Adrenal gland (tissue), 5 donors: ENCODE measurements around the gene PARP12.

Experiments used
- CTCF ChIP-seq, 6 experiments: fragments of 450-650 bp in 4 of 6; fragments of 200-600 bp in 2 of 6; sonication (generic) in 1 of 6; IDR thresholded peaks; 1 replicate in 5 of 6; 2 replicates in 1 of 6; pipeline versions ENCODE4 v1.5.1 to v1.8.0; 2016 to 2021; ENCODE audit warnings: antibody characterized with exemption in 6 of 6, mild to moderate bottlenecking in 2 of 6, moderate library complexity in 1 of 6
- POLR2A ChIP-seq, 2 donors: fragments of 450-650 bp; IDR thresholded peaks; one replicate each; pipeline ENCODE4 v1.6.1; 2017; ENCODE audit warnings: antibody characterized with exemption in 2 of 2, mild to moderate bottlenecking in 2 of 2, moderate library complexity in 1 of 2
- donor health status: DM: no; HTN: no; CAD: no.

GRCh38 chr7:140014123-140014522 lies 48.6 kb downstream of the PARP12 start:
- TF ChIP-seq CTCF (IDR thresholded peaks at IDR 0.05), result no peak
- TF ChIP-seq POLR2A (IDR thresholded peaks at IDR 0.05), result no peak
